ENCODE measurements around the gene PGP. TPM values are rescaled to one million over a fixed set of nuclear protein-coding genes. Genes with fewer than 3 reads are reported as not detected.
A peak's percentile ranks its signal among the peaks of the same experiment; 100 is the strongest.

The PGP gene
- polyA plus RNA-seq, 2 of the 4 experiments (the other 2 are of a cell fraction) = 13.9 to 33.7 TPM

DNA sequence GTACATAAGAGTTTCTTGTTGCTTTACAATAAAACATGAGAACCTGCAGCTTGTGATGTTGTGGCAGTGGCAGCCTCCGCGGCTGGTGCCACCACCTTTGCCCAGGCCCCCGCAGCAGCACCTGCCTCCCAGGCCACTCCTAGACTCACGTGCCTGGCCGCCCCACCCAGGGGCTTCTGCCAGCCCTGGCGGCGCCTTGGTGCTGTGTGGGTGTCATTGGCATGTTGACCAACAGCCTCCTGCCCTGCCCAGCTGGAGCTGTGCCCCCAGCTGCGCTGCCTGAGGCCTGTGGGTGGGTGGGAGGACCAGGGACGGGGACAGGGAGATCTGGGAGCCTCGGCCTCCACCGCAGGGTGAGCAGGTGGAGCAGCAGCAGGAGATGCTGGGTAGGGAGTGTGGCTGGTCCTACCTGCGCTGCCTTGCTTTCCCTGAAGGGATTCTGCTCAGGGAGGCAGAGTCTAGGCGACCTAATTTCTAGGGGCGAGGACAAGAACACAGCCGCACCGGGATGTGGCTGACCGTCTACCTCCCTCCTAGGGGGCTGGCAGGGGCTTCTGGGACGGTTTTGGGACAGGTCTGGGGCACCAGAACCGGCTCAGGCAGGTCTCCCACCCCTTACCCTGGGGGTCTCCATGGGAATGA, 21.2 kb upstream of the PGP start:
- no peak overlapping the region for H3K4me2 ChIP-seq
- peak; percentile 2 to 4; a peak in 4 of 6 replicates for ATAC-seq
- POLR2A ChIA-PET = interaction anchor here (0.9 to 1.3 kb wide), 2 partner anchors 16 to 80 kb away, joined by 3 to 4 read pairs; partner anchors contain the start of genes ECI1 and TRAF7

DNA sequence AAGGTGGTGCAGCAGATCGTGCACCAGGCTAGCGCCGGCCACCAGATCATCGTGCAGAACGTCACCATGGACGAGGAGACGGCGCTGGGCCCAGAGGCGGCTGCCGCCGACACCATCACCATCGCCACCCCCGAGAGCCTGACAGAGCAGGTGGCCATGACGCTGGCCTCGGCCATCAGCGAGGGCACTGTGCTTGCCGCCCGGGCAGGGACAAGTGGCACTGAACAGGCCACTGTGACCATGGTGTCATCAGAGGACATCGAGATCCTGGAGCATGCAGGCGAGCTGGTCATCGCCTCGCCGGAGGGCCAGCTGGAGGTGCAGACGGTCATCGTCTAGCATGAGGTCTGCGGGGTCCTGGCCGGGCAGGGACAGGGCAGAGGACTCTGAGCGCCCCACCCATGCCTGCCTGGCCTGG, 20.6 kb upstream of the PGP start:
- POLR2A ChIA-PET = interaction anchor here (1.3 kb wide), 1 partner anchor 16 kb away, joined by 4 read pairs; the partner anchor contains the start of gene ECI1
- Histone ChIP-seq H3K9me3 (no peaks in the 10 kb centered on the region), H3K4me2 (no peak overlapping the region), H3K4me1 (no peaks in the 10 kb centered on the region), H3K27ac (no peak overlapping the region), H3K4me3 (no peak overlapping the region)
- TF ChIP-seq POLR2AphosphoS2 (conservative IDR thresholded peaks at IDR 0.05; ENCODE audit: low read length) = 0 out of 2 replicates have a peak, but pooled peaks have one; percentile 62
- TF ChIP-seq, protein P1, sequence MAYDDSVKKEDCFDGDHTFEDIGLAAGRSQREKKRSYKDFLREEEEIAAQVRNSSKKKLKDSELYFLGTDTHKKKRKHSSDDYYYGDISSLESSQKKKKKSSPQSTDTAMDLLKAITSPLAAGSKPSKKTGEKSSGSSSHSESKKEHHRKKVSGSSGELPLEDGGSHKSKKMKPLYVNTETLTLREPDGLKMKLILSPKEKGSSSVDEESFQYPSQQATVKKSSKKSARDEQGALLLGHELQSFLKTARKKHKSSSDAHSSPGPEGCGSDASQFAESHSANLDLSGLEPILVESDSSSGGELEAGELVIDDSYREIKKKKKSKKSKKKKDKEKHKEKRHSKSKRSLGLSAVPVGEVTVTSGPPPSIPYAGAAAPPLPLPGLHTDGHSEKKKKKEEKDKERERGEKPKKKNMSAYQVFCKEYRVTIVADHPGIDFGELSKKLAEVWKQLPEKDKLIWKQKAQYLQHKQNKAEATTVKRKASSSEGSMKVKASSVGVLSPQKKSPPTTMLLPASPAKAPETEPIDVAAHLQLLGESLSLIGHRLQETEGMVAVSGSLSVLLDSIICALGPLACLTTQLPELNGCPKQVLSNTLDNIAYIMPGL (CRISPR knock-in tag; IDR thresholded peaks at IDR 0.05; ENCODE audit: borderline replicate concordance) = no peak
- WGBS (ENCODE audit: missing lambda C conversion rate) = 92% methylated on average over 28 of the region's 28 CpGs
- no peak for FAIRE-seq
- ATAC-seq = no peak; a peak in 1 of 6 replicates
- CTCF ChIA-PET = no interaction called here
- no peak for DNase-seq (ENCODE audit: low read depth in 1 of 2, low spot score in 1 of 2)

More for the DNA sequence above, 21.2 kb upstream of the PGP start:
- no peaks in the 10 kb centered on the region for H3K4me1 ChIP-seq
- DNase-seq (ENCODE audit: low read depth in 1 of 2, low spot score in 1 of 2) = no peak
- 74% methylated on average over 13 of the region's 19 CpGs for WGBS (ENCODE audit: missing lambda C conversion rate)
- H3K27ac ChIP-seq = 0 out of 6 replicates have a peak overlapping the region, but pooled peaks of 1 of the 2 experiments have one; percentile 7
- no peak for FAIRE-seq
- CTCF ChIA-PET = interaction anchor here (0.9 kb wide), 1 partner anchor 9 kb away, joined by 3 read pairs; no protein-coding TSS in a partner anchor
- TF ChIP-seq, protein P2, sequence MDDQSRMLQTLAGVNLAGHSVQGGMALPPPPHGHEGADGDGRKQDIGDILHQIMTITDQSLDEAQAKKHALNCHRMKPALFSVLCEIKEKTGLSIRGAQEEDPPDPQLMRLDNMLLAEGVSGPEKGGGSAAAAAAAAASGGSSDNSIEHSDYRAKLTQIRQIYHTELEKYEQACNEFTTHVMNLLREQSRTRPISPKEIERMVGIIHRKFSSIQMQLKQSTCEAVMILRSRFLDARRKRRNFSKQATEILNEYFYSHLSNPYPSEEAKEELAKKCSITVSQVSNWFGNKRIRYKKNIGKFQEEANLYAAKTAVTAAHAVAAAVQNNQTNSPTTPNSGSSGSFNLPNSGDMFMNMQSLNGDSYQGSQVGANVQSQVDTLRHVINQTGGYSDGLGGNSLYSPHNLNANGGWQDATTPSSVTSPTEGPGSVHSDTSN (IDR thresholded peaks at IDR 0.05) = peak; percentile 26; the same call in 1 of the 2 replicates
- 0 out of 2 replicates have a peak, but pooled peaks have one; percentile 3 for TF ChIP-seq POLR2A (IDR thresholded peaks at IDR 0.05; ENCODE audit: low read length)
- no peak for TF ChIP-seq CHD4 (IDR thresholded peaks at IDR 0.05; ENCODE audit: borderline replicate concordance)
- H3K9me3 ChIP-seq = no peaks in the 10 kb centered on the region
- H3K4me3 ChIP-seq = no peak overlapping the region

DNA sequence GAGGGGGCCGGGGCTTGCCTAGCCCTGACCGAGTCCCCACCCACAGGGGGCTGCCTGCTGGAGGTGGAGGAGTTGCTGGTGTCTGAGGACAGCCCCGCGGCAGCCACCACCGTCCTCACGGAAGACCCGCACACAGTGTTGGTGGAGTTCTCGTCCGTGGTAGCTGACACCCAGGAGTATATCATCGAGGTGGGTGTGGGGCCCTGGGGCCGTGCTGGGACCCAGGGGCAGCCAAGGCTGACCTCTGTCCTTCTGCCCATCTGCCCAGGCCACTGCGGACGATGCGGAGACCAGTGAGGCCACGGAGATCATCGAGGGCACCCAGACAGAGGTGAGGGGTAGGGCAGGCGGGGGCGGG, 20.2 kb upstream of the PGP start:
- POLR2A ChIA-PET = no interaction called here
- no peak for ATAC-seq

More for the DNA sequence above, 20.2 kb upstream of the PGP start:
- 97% methylated on average over 9 of the region's 18 CpGs for WGBS (ENCODE audit: missing lambda C conversion rate)
- CTCF ChIA-PET = interaction anchor here (0.8 to 1.0 kb wide), 2 partner anchors 17 to 267 kb away, joined by 3 read pairs; partner anchors contain the start of gene ECI1
- no peak for FAIRE-seq
- Histone ChIP-seq H3K4me1 (no peaks in the 10 kb centered on the region), H3K9me3 (no peaks in the 10 kb centered on the region), H3K27ac (no peak overlapping the region), H3K4me2 (no peak overlapping the region), H3K4me3 (no peak overlapping the region)
- TF ChIP-seq EHMT2 (IDR thresholded peaks at IDR 0.05; ENCODE audit: low read depth) (no peak), KDM1A (IDR thresholded peaks at IDR 0.05; ENCODE audit: low read depth) (no peak), BHLHE40 (IDR thresholded peaks at IDR 0.05; ENCODE audit: low read depth, low read length) (no peak), EP300 (IDR thresholded peaks at IDR 0.05) (no peak), SREBF2 (IDR thresholded peaks at IDR 0.05) (no peak), RAD21 (conservative IDR thresholded peaks at IDR 0.05 in 1 of 2, IDR thresholded peaks at IDR 0.05 in 1 of 2) (no peak), CHD4 (IDR thresholded peaks at IDR 0.05; ENCODE audit: borderline replicate concordance) (no peak), JUNB (IDR thresholded peaks at IDR 0.05) (no peak), NPAS2 (CRISPR knock-in tag; IDR thresholded peaks at IDR 0.05; ENCODE audit: borderline replicate concordance) (no peak), PHF8 (IDR thresholded peaks at IDR 0.05; ENCODE audit: borderline replicate concordance, low read depth) (no peak), MYC (IDR thresholded peaks at IDR 0.05; ENCODE audit: borderline replicate concordance, low read length) (no peak), MAZ (IDR thresholded peaks at IDR 0.05; ENCODE audit: borderline replicate concordance, low read depth, low read length) (no peak), CHD2 (IDR thresholded peaks at IDR 0.05; ENCODE audit: low read length, partially characterized antibody) (no peak), ESRRA (IDR thresholded peaks at IDR 0.05; ENCODE audit: borderline replicate concordance, low read length) (no peak), JUN (IDR thresholded peaks at IDR 0.05) (no peak), RCOR1 (IDR thresholded peaks at IDR 0.05; ENCODE audit: low read depth, low read length) (no peak), NR3C1 (IDR thresholded peaks at IDR 0.05) (no peak)
- TF ChIP-seq, protein P3, sequence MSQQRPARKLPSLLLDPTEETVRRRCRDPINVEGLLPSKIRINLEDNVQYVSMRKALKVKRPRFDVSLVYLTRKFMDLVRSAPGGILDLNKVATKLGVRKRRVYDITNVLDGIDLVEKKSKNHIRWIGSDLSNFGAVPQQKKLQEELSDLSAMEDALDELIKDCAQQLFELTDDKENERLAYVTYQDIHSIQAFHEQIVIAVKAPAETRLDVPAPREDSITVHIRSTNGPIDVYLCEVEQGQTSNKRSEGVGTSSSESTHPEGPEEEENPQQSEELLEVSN (IDR thresholded peaks at IDR 0.05; ENCODE audit: borderline replicate concordance, low read depth) = no peak
- TF ChIP-seq, protein P4, sequence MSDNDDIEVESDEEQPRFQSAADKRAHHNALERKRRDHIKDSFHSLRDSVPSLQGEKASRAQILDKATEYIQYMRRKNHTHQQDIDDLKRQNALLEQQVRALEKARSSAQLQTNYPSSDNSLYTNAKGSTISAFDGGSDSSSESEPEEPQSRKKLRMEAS (IDR thresholded peaks at IDR 0.05) = no peak
- TF ChIP-seq, protein P5, sequence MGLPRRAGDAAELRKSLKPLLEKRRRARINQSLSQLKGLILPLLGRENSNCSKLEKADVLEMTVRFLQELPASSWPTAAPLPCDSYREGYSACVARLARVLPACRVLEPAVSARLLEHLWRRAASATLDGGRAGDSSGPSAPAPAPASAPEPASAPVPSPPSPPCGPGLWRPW (IDR thresholded peaks at IDR 0.05) = no peak
- DNase-seq (ENCODE audit: low read depth in 1 of 2, low spot score in 1 of 2) = no peak
